MM.1S (cell line): ENCODE data around the gene SLC17A8.

Experiments
- DNase-seq: peaks from one replicate; pipeline ENCODE4 v3.0.0-alpha.2; 2015
- H2AFZ ChIP-seq: fragments of 300-600 bp; sonication (generic); 2 replicates; pipeline ENCODE4 v1.6.0; 2016; ENCODE audit warnings: antibody characterized with exemption, low read length
- H3F3A ChIP-seq: fragments of 300-600 bp; sonication (generic); 2 replicates; pipeline ENCODE4 v1.6.1; 2016; ENCODE audit warnings: mild to moderate bottlenecking, antibody characterized with exemption, low read length, moderate library complexity, mixed read lengths; ENCODE audit not compliant: insufficient read depth
- H3K27ac ChIP-seq: fragments of 300-600 bp; sonication (generic); 2 replicates; pipeline ENCODE4 v1.5.1; 2016; ENCODE audit warnings: mild to moderate bottlenecking, low read length
- H3K27me3 ChIP-seq: fragments of 300-600 bp; sonication (generic); replicated peaks from 2 replicates; pipeline ENCODE4 v1.6.0; 2016; ENCODE audit warnings: low read length; ENCODE audit not compliant: insufficient read depth
- H3K36me3 ChIP-seq: fragments of 300-600 bp; sonication (generic); replicated peaks from 2 replicates; pipeline ENCODE4 v1.6.1; 2016; ENCODE audit warnings: mild to moderate bottlenecking, low read length, mixed read lengths; ENCODE audit not compliant: insufficient read depth
- H3K4me1 ChIP-seq: fragments of 300-600 bp; sonication (generic); 2 replicates; pipeline ENCODE4 v1.6.1; 2016; ENCODE audit warnings: low read length, mixed read lengths
- H3K4me2 ChIP-seq: fragments of 300-600 bp; sonication (generic); 2 replicates; pipeline ENCODE4 v1.6.0; 2016; ENCODE audit warnings: low read depth, low read length
- H3K4me3 ChIP-seq: fragments of 300-600 bp; sonication (generic); 2 replicates; pipeline ENCODE4 v1.5.1; 2016; ENCODE audit warnings: low read length, mixed read lengths
- H3K79me2 ChIP-seq: fragments of 300-600 bp; sonication (generic); 2 replicates; pipeline ENCODE4 v1.6.1; 2016; ENCODE audit warnings: mixed run types, low read length, mixed read lengths
- H3K9ac ChIP-seq: fragments of 300-600 bp; sonication (generic); 2 replicates; pipeline ENCODE4 v1.6.1; 2016; ENCODE audit warnings: low read length, mixed read lengths
- H3K9me2 ChIP-seq: fragments of 300-600 bp; sonication (generic); replicated peaks from 2 replicates; pipeline ENCODE4 v1.6.1; 2016; ENCODE audit warnings: mild to moderate bottlenecking, low read length, mixed read lengths; ENCODE audit not compliant: insufficient read depth
- H3K9me3 ChIP-seq: fragments of 300-600 bp; sonication (generic); replicated peaks from 2 replicates; pipeline ENCODE4 v1.6.1; 2016; ENCODE audit warnings: mild to moderate bottlenecking, low read length, mixed read lengths; ENCODE audit not compliant: insufficient read depth
- H4K20me1 ChIP-seq: fragments of 300-600 bp; sonication (generic); 2 replicates; pipeline ENCODE4 v1.6.1; 2016; ENCODE audit warnings: mild to moderate bottlenecking, low read length, moderate library complexity, mixed read lengths; ENCODE audit not compliant: insufficient read depth
- EZH2 ChIP-seq: fragments of 300-600 bp; sonication (generic); optimal IDR thresholded peaks from 2 replicates; pipeline ENCODE3; 2017; ENCODE audit warnings: low read depth, mild to moderate bottlenecking, antibody characterized with exemption, low read length, mixed read lengths
- EZH2phosphoT487 ChIP-seq: fragments of 300-600 bp; sonication (generic); IDR thresholded peaks from 2 replicates; pipeline ENCODE4 v1.6.1; 2018; ENCODE audit warnings: antibody characterized with exemption, low read length
- TF ChIP-seq, protein P1 (sequence below): fragments of 300-600 bp; sonication (generic); IDR thresholded peaks from 2 replicates; pipeline ENCODE4 v1.5.1; 2016; ENCODE audit warnings: antibody characterized with exemption, low read length, mixed read lengths

Gene SLC17A8

GRCh38 chr12:100331871-100332270, 25.0 kb upstream of the SLC17A8 start:
- Histone ChIP-seq H3K4me2 (no peak overlapping the region), H3K9me3 (no peaks in the 10 kb centered on the region), H3K36me3 (no peaks in the 10 kb centered on the region), H2AFZ (no peak overlapping the region), H3K4me1 (peaks cover 16% of the 10 kb centered on the region), H3K27me3 (no peaks in the 10 kb centered on the region), H3K9me2 (no peaks in the 10 kb centered on the region), H3K79me2 (no peaks in the 10 kb centered on the region), H3K9ac (no peak overlapping the region), H4K20me1 (no peaks in the 10 kb centered on the region), H3K4me3 (no peak overlapping the region), H3F3A (peaks cover 13% of the 10 kb centered on the region; the same call in 1 of the 2 replicates), H3K27ac (no peak overlapping the region)
- TF ChIP-seq, protein P1, sequence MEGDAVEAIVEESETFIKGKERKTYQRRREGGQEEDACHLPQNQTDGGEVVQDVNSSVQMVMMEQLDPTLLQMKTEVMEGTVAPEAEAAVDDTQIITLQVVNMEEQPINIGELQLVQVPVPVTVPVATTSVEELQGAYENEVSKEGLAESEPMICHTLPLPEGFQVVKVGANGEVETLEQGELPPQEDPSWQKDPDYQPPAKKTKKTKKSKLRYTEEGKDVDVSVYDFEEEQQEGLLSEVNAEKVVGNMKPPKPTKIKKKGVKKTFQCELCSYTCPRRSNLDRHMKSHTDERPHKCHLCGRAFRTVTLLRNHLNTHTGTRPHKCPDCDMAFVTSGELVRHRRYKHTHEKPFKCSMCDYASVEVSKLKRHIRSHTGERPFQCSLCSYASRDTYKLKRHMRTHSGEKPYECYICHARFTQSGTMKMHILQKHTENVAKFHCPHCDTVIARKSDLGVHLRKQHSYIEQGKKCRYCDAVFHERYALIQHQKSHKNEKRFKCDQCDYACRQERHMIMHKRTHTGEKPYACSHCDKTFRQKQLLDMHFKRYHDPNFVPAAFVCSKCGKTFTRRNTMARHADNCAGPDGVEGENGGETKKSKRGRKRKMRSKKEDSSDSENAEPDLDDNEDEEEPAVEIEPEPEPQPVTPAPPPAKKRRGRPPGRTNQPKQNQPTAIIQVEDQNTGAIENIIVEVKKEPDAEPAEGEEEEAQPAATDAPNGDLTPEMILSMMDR = no peak
- TF ChIP-seq EZH2 = no peak
- DNase-seq = no peak

DNA sequence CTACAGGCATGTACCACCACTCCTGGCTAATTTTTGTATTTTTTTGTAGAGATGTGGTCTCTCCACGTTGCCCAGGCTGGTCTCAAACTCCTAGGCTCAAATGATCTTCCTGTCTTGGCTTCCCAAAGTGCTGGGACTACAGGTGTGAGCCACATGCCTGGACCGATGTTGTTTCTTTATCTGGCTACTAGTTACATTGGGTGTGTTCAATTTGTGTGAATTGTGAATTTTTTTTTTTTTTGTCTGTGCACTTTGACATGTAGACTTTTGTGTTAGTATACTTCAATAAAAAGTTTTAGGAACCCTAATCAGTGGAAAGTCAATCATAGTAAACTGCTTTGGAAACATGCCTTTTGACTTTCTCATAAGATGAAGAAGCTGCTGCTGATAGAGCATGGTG, 24.0 kb upstream of the SLC17A8 start:
- Histone ChIP-seq H3K36me3 (no peaks in the 10 kb centered on the region; the same call in 1 of the 2 replicates), H3K9ac (no peak overlapping the region), H3K4me1 (peaks cover 16% of the 10 kb centered on the region), H3K4me3 (no peak overlapping the region), H3K4me2 (no peak overlapping the region), H4K20me1 (no peaks in the 10 kb centered on the region), H3F3A (peaks cover 13% of the 10 kb centered on the region; the same call in 1 of the 2 replicates), H3K9me2 (no peaks in the 10 kb centered on the region), H3K9me3 (no peaks in the 10 kb centered on the region), H3K27ac (no peak overlapping the region), H2AFZ (no peak overlapping the region), H3K79me2 (no peaks in the 10 kb centered on the region), H3K27me3 (no peaks in the 10 kb centered on the region)
- TF ChIP-seq, protein P1 = no peak
- TF ChIP-seq EZH2 (no peak), EZH2phosphoT487 (no peak)
- DNase-seq = no peak

DNA sequence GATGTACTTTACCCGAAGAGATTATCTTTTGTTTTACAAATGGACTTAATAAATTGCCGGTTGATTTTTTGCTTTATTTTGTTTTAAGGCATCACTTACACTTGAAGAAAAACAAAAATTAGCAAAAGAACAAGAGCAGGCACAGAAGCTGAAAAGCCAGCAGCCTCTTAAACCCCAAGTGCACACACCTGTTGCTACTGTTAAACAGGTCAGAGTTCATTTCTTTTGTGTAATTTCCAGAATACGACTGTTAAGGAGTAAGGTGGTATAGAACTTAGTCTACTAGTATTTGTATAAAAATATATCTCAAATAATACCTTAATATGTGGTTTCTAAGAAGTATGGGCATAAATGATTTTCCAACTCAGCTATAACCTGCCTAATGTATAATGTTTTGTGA, 19.6 kb upstream of the SLC17A8 start:
- Histone ChIP-seq H3K9ac (no peak overlapping the region), H3K79me2 (no peaks in the 10 kb centered on the region), H3K9me3 (no peaks in the 10 kb centered on the region), H3K9me2 (no peaks in the 10 kb centered on the region), H3F3A (0 out of 2 replicates have a peak, but pooled peaks cover 6% of the 10 kb centered on the region), H3K4me1 (peaks cover 11% of the 10 kb centered on the region), H3K4me2 (no peak overlapping the region), H3K27ac (no peak overlapping the region), H3K36me3 (no peaks in the 10 kb centered on the region; the same call in 1 of the 2 replicates), H3K27me3 (no peaks in the 10 kb centered on the region), H2AFZ (no peak overlapping the region), H4K20me1 (no peaks in the 10 kb centered on the region), H3K4me3 (no peak overlapping the region)
- no peak for TF ChIP-seq EZH2phosphoT487
- DNase-seq = no peak

- no peaks in the 10 kb centered on the region for H4K20me1 ChIP-seq
- H3K4me3 ChIP-seq = no peak overlapping the region
- no peaks in the 10 kb centered on the region for H3K9me2 ChIP-seq
- peaks cover 11% of the 10 kb centered on the region for H3K4me1 ChIP-seq
- H3F3A ChIP-seq = 0 out of 2 replicates have a peak, but pooled peaks cover 6% of the 10 kb centered on the region
- no peak overlapping the region for H3K27ac ChIP-seq
- H2AFZ ChIP-seq = no peak overlapping the region
- H3K9ac ChIP-seq = no peak overlapping the region
- H3K79me2 ChIP-seq = no peaks in the 10 kb centered on the region
- no peak overlapping the region for H3K4me2 ChIP-seq
- H3K9me3 ChIP-seq = no peaks in the 10 kb centered on the region
- TF ChIP-seq EZH2 (no peak), EZH2phosphoT487 (no peak)
- TF ChIP-seq, protein P1 = no peak
- H3K36me3 ChIP-seq = no peaks in the 10 kb centered on the region; the same call in 1 of the 2 replicates
- DNase-seq = no peak
- no peaks in the 10 kb centered on the region for H3K27me3 ChIP-seq
These were observed 19.1 kb upstream of the SLC17A8 start for GRCh38 chr12:100337727-100338126.
